ENCODE results near the gene TMEM54. TPM values are rescaled to one million over a fixed set of nuclear protein-coding genes. Genes with fewer than 3 reads are reported as not detected.

Gene TMEM54
- total and polyA plus RNA-seq, 10 of the 15 experiments (the other 5 are each of a cell fraction or from before 2014, with no cell fraction given): 0.07 to 0.94 (median 0.56) TPM; not detected in 1

GRCh38 chr1:32890516-32891240, 10.5 kb downstream of the TMEM54 start:
- no peak overlapping the region for H3K4me3 ChIP-seq
- H3K9ac ChIP-seq (ENCODE audit: control insufficient read depth, insufficient read depth, low read length): no peak overlapping the region
- no peaks in the 10 kb centered on the region for H4K20me1 ChIP-seq (ENCODE audit: control insufficient read depth, insufficient read depth)
- FAIRE-seq (no peak), ATAC-seq (no peak), DNase-seq (ENCODE audit: low read depth, low spot score) (no peak)
- no peak overlapping the region for H3K4me2 ChIP-seq (ENCODE audit: control insufficient read depth, insufficient read depth)
- RAD21 ChIA-PET (ENCODE audit: unreplicated experiment): interaction anchor here (1.0 to 1.3 kb wide), 2 partner anchors 164 to 178 kb away, joined by 3 to 4 read pairs; no protein-coding TSS in a partner anchor
- TF ChIP-seq ZNF384 (IDR thresholded peaks at IDR 0.05; ENCODE audit: borderline replicate concordance, low read depth, low read length) (no peak), PRDM15 (CRISPR knock-in tag; IDR thresholded peaks at IDR 0.05) (no peak), ZNF217 (IDR thresholded peaks at IDR 0.05) (no peak), YY1 (IDR thresholded peaks at IDR 0.05; ENCODE audit: low read depth, low read length) (no peak), KDM1A (IDR thresholded peaks at IDR 0.05; ENCODE audit: borderline replicate concordance) (no peak), NR2C2 (IDR thresholded peaks at IDR 0.05; ENCODE audit: borderline replicate concordance, control insufficient read depth, insufficient read length, low read depth) (no peak), SIN3A (IDR thresholded peaks at IDR 0.05; ENCODE audit: low read depth, low read length) (no peak), PML (IDR thresholded peaks at IDR 0.05; ENCODE audit: low read length) (no peak), RUNX3 (IDR thresholded peaks at IDR 0.05; ENCODE audit: low read length) (no peak), JUNB (IDR thresholded peaks at IDR 0.05) (no peak), CREB1 (IDR thresholded peaks at IDR 0.05; ENCODE audit: low read depth) (no peak), MYC (IDR thresholded peaks at IDR 0.05; ENCODE audit: insufficient read depth, insufficient read length, insufficient replicate concordance, low read length, severe bottlenecking) (no peak), POLR2AphosphoS5 (IDR thresholded peaks at IDR 0.05; ENCODE audit: low read length) (no peak), EZH2 (IDR thresholded peaks at IDR 0.05; ENCODE audit: borderline replicate concordance, control insufficient read depth, low read depth, low read length) (no peak), MEF2B (IDR thresholded peaks at IDR 0.05; ENCODE audit: partially characterized antibody, poor library complexity, severe bottlenecking) (no peak), ZNF24 (IDR thresholded peaks at IDR 0.05) (no peak)
- no TSS peak for BruUV-seq (replicated peaks)
- H3K36me3 ChIP-seq (ENCODE audit: control insufficient read depth in 2 of 2, insufficient read depth in 2 of 2, low read length in 1 of 2): no peaks in the 10 kb centered on the region
- CTCF ChIA-PET: interaction anchor here (0.6 to 6.5 kb wide), 3 partner anchors 15 to 181 kb away, joined by 4 to 36 read pairs (median 4); no protein-coding TSS in a partner anchor
- intact Hi-C loops (cut with micrococcal nuclease; ENCODE audit: unreplicated experiment) (no loop called here), in situ Hi-C loops (cut with MboI) (no loop called here)
- H3K4me1 ChIP-seq (ENCODE audit: control insufficient read depth, insufficient read depth, low read length): no peaks in the 10 kb centered on the region
- SMC1A ChIA-PET (ENCODE audit: uncharacterized antibody, unreplicated experiment): interaction anchor here (0.7 to 1.5 kb wide), 2 partner anchors 8 to 168 kb away, joined by 3 read pairs; no protein-coding TSS in a partner anchor
- no peak overlapping the region for H3K27ac ChIP-seq (ENCODE audit: control insufficient read depth, insufficient read depth)
- POLR2A ChIA-PET: no interaction called here
- no peak overlapping the region for H2AFZ ChIP-seq (ENCODE audit: control insufficient read depth, low read depth, low read length)
- no peaks in the 10 kb centered on the region; the same call in 2 of the 3 replicates for H3K9me3 ChIP-seq (replicated peaks; ENCODE audit: control insufficient read depth, insufficient read depth, low read length)
- H3K27me3 ChIP-seq (replicated peaks in 1 of 2; ENCODE audit: control insufficient read depth in 2 of 2, insufficient read depth in 2 of 2, low read length in 1 of 2): peaks cover 14 to 18% of the 10 kb centered on the region in 2 experiments
- no peaks in the 10 kb centered on the region for H3K79me2 ChIP-seq (ENCODE audit: control insufficient read depth, insufficient read depth, low read length)
- WGBS (ENCODE audit: insufficient coverage, insufficient replicate concordance, low lambda C conversion rate, missing lambda C conversion rate): 29% methylated on average over 7 of the region's 7 CpGs

Data from GM12878 (cell line).